ENCODE results near the gene ETF1.

- TF ChIP-seq, protein P1, sequence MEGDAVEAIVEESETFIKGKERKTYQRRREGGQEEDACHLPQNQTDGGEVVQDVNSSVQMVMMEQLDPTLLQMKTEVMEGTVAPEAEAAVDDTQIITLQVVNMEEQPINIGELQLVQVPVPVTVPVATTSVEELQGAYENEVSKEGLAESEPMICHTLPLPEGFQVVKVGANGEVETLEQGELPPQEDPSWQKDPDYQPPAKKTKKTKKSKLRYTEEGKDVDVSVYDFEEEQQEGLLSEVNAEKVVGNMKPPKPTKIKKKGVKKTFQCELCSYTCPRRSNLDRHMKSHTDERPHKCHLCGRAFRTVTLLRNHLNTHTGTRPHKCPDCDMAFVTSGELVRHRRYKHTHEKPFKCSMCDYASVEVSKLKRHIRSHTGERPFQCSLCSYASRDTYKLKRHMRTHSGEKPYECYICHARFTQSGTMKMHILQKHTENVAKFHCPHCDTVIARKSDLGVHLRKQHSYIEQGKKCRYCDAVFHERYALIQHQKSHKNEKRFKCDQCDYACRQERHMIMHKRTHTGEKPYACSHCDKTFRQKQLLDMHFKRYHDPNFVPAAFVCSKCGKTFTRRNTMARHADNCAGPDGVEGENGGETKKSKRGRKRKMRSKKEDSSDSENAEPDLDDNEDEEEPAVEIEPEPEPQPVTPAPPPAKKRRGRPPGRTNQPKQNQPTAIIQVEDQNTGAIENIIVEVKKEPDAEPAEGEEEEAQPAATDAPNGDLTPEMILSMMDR (IDR thresholded peaks at IDR 0.05): no peak
- TF ChIP-seq POLR2A (IDR thresholded peaks at IDR 0.05): no peak
Measured at GRCh38 chr5:138539791-138540190, 3.2 kb downstream of the ETF1 start.
